Liver (tissue), 9 donors: ENCODE measurements around the gene SERPINI2. TPM values are rescaled to one million over a fixed set of nuclear protein-coding genes. Genes with fewer than 3 reads are reported as not detected.

Experiments used
- DNase-seq: peaks from one replicate; pipeline ENCODE4 v3.0.0-alpha.2; 2017; ENCODE audit warnings: low spot score
- H3K27ac ChIP-seq, 2 donors: one replicate each; pipeline ENCODE4 v1.7.0; 2013; ENCODE audit warnings: inconsistent platforms in 2 of 2, low read length in 2 of 2, control low read depth in 1 of 2, low read depth in 1 of 2, mild to moderate bottlenecking in 1 of 2
- H3K27me3 ChIP-seq, 4 donors: one replicate each; pipeline versions ENCODE4 v1.6.1 to v1.7.0; 2013; ENCODE audit warnings: low read length in 3 of 4, inconsistent platforms in 1 of 4, mild to moderate bottlenecking in 1 of 4, moderate library complexity in 1 of 4; ENCODE audit not compliant: control insufficient read depth in 4 of 4, insufficient read depth in 4 of 4
- H3K36me3 ChIP-seq, 4 donors: one replicate each; pipeline versions ENCODE4 v1.6.1 to v1.7.0; 2013; ENCODE audit warnings: low read length in 3 of 4, mild to moderate bottlenecking in 3 of 4, low read depth in 1 of 4, moderate library complexity in 1 of 4; ENCODE audit not compliant: control insufficient read depth in 4 of 4, insufficient read depth in 3 of 4
- H3K4me1 ChIP-seq, 4 donors: one replicate each; pipeline versions ENCODE4 v1.6.1 to v1.7.0; 2013; ENCODE audit warnings: low read length in 3 of 4, mild to moderate bottlenecking in 3 of 4, moderate library complexity in 1 of 4; ENCODE audit not compliant: control insufficient read depth in 4 of 4, insufficient read depth in 4 of 4
- H3K4me3 ChIP-seq, 3 donors: one replicate each; pipeline versions ENCODE4 v1.6.1 to v1.7.0; 2013; ENCODE audit warnings: low read length in 3 of 3, control low read depth in 1 of 3, low read depth in 1 of 3, mild to moderate bottlenecking in 1 of 3
- H3K9ac ChIP-seq, 2 donors: one replicate each; pipeline ENCODE4 v1.7.0; 2013; ENCODE audit warnings: low read length in 2 of 2, mild to moderate bottlenecking in 2 of 2, moderate library complexity in 2 of 2, control low read depth in 1 of 2, low read depth in 1 of 2
- H3K9me3 ChIP-seq, 4 donors: one replicate each; pipeline versions ENCODE4 v1.6.1 to v1.7.0; 2013; ENCODE audit warnings: low read length in 3 of 4; ENCODE audit not compliant: control insufficient read depth in 4 of 4
- ATF3 ChIP-seq: IDR thresholded peaks from 2 replicates; pipeline ENCODE4 v1.6.1; 2016; ENCODE audit warnings: antibody characterized with exemption
- CTCF ChIP-seq: fragments of 150-350 bp; IDR thresholded peaks from 2 replicates; pipeline ENCODE4 v1.5.1; 2017; ENCODE audit warnings: improper control_type of control experiment, low read depth, low read length; ENCODE audit not compliant: missing input control
- EGR1 ChIP-seq, 2 donors: IDR thresholded peaks; 2 replicates each; pipeline ENCODE4 v1.6.1; 2016 to 2018; ENCODE audit warnings: antibody characterized with exemption in 2 of 2, low read depth in 2 of 2
- FOXA2 ChIP-seq: IDR thresholded peaks from 2 replicates; pipeline ENCODE4 v1.6.1; 2016; ENCODE audit warnings: antibody characterized with exemption
- GABPA ChIP-seq, 2 donors: IDR thresholded peaks in 1 of 2; conservative IDR thresholded peaks in 1 of 2; 2 replicates each; pipeline ENCODE4 v1.6.1; 2016; ENCODE audit warnings: antibody characterized with exemption in 2 of 2, mild to moderate bottlenecking in 1 of 2, moderate library complexity in 1 of 2
- HNF4A ChIP-seq, 2 donors: conservative IDR thresholded peaks; 2 replicates each; pipeline ENCODE4 v1.6.1; 2016; ENCODE audit warnings: antibody characterized with exemption in 2 of 2, mild to moderate bottlenecking in 2 of 2
- HNF4G ChIP-seq: IDR thresholded peaks from 2 replicates; pipeline ENCODE4 v1.6.1; 2016; ENCODE audit warnings: antibody characterized with exemption
- JUND ChIP-seq, 2 donors: IDR thresholded peaks; 2 replicates each; pipeline ENCODE4 v1.6.1; 2016; ENCODE audit warnings: antibody characterized with exemption in 2 of 2
- MAX ChIP-seq: IDR thresholded peaks from 2 replicates; pipeline ENCODE4 v1.6.1; 2016; ENCODE audit warnings: antibody characterized with exemption
- NR2F2 ChIP-seq: IDR thresholded peaks from 2 replicates; pipeline ENCODE4 v1.6.1; 2016; ENCODE audit warnings: antibody characterized with exemption
- RAD21 ChIP-seq, 2 donors: IDR thresholded peaks; 2 replicates each; pipeline ENCODE4 v1.6.1; 2016; ENCODE audit warnings: antibody characterized with exemption in 2 of 2, mild to moderate bottlenecking in 2 of 2
- REST ChIP-seq: IDR thresholded peaks from 2 replicates; pipeline ENCODE4 v1.6.1; 2016; ENCODE audit warnings: antibody characterized with exemption, mild to moderate bottlenecking
- RXRA ChIP-seq, 2 donors: IDR thresholded peaks; 2 replicates each; pipeline ENCODE4 v1.6.1; 2017 to 2018; ENCODE audit warnings: antibody characterized with exemption in 2 of 2, mild to moderate bottlenecking in 1 of 2
- SP1 ChIP-seq: IDR thresholded peaks from 2 replicates; pipeline ENCODE4 v1.6.1; 2018; ENCODE audit warnings: antibody characterized with exemption, mild to moderate bottlenecking
- TAF1 ChIP-seq: conservative IDR thresholded peaks from 2 replicates; pipeline ENCODE4 v1.6.1; 2016; ENCODE audit warnings: antibody characterized with exemption, mild to moderate bottlenecking
- ZBTB33 ChIP-seq: IDR thresholded peaks from 2 replicates; pipeline ENCODE4 v1.6.1; 2016; ENCODE audit warnings: antibody characterized with exemption
- WGBS: extraction: QIAGEN DNeasy Blood & Tissue Kit; methylation state at CpG from one replicate; pipeline ENCODE4 v1.1.7; 2013; 5-methylcytosine and 5-hydroxymethylcytosine counted together
- polyA plus RNA-seq, 2 donors: library from polyadenylated mRNA; stranded (reverse) in 1 of 2; unstranded in 1 of 2; fragments of 200-250 nt in 1 of 2; fragments of >200 nt in 1 of 2; fragmentation: Nextera tagmentation in 1 of 2; extraction: Ambion mirVana in 1 of 2; gene quantifications; one replicate each; pipeline versions ENCODE4 v1.2.1 to v1.2.3, GENCODE V29; 2013 to 2015
- total RNA-seq, 2 donors: library from RNA; depleted of rRNA; stranded (reverse); fragments of >200 nt; gene quantifications; one replicate each; pipeline ENCODE4 v1.2.3, GENCODE V29; 2014
- donor health status: healthy.
- donor health status: healthy.
- donor health status: healthy.
- donor health status: healthy.
- donor health status: healthy.

SERPINI2 gene
- total RNA-seq (not detected), polyA plus RNA-seq (not detected)

- TF ChIP-seq RAD21 (IDR thresholded peaks at IDR 0.05) (no peak), HNF4G (no peak), NR2F2 (no peak), GABPA (IDR thresholded peaks at IDR 0.05 in 1 of 2, conservative IDR thresholded peaks at IDR 0.05 in 1 of 2) (no peak), MAX (no peak), ZBTB33 (no peak), SP1 (no peak), EGR1 (IDR thresholded peaks at IDR 0.05; ENCODE audit: low read depth in 2 of 2) (no peak), HNF4A (conservative IDR thresholded peaks at IDR 0.05) (no peak), REST (no peak), FOXA2 (no peak), JUND (IDR thresholded peaks at IDR 0.05) (no peak), TAF1 (no peak), CTCF (no peak)
- H3K27me3 ChIP-seq = no peaks in the 10 kb centered on the region
- H3K27ac ChIP-seq = no peak within 1 kb of the TSS
- no peaks in the 10 kb centered on the region for H3K4me1 ChIP-seq
- H3K9me3 ChIP-seq = peaks cover 0 to 2% (median 0%) of the 10 kb centered on the region in 4 donors
- no peak for DNase-seq
- no peaks in the 10 kb centered on the region for H3K36me3 ChIP-seq
- no peak within 1 kb of the TSS for H3K9ac ChIP-seq
- no peak within 1 kb of the TSS for H3K4me3 ChIP-seq
- 89% methylated on average over 4 of the region's 4 CpGs for WGBS
These were observed at the start of gene SERPINI2 for GRCh38 chr3:167473863-167474262. Gene SERPINI2, minus strand, starts transcription at chr3:167474042. Its CDS starts 2,208 bp downstream, at chr3:167471834.

GRCh38 chr3:167521006-167521355 lies 47.1 kb upstream of the SERPINI2 start:
- Histone ChIP-seq H3K4me1 (no peaks in the 10 kb centered on the region), H3K9me3 (no peaks in the 10 kb centered on the region), H3K4me3 (no peak overlapping the region), H3K9ac (no peak overlapping the region), H3K36me3 (no peaks in the 10 kb centered on the region), H3K27me3 (no peaks in the 10 kb centered on the region), H3K27ac (no peak overlapping the region)
- TF ChIP-seq ATF3 = no peak
- TF ChIP-seq RAD21 (IDR thresholded peaks at IDR 0.05) = peak in 1 of 2 donors; percentile 8
- TF ChIP-seq RXRA (IDR thresholded peaks at IDR 0.05) = no peak
- no peak for TF ChIP-seq NR2F2
- TF ChIP-seq JUND (IDR thresholded peaks at IDR 0.05) = no peak
- peak; percentile 40 for DNase-seq
